HG03521 (cell line): ENCODE data around the gene LOX.

Experiments
- ATAC-seq: cut with Tn5 transposase; IDR thresholded peaks from one replicate; pipeline ENCODE4 v1.9.1; 2021; ENCODE audit warnings: mild to moderate bottlenecking, moderate library complexity; ENCODE audit not compliant: unreplicated experiment

The LOX gene

GRCh38 chr5:122056913-122057312 is 21.1 kb downstream of the LOX start:
- no peak for ATAC-seq

- no peak for ATAC-seq
Measured at GRCh38 chr5:122054266-122054665, 23.8 kb downstream of the LOX start.

- no peak for ATAC-seq
Measured at GRCh38 chr5:122053181-122054109, 24.6 kb downstream of the LOX start.

- ATAC-seq = no peak
Measured at GRCh38 chr5:122051569-122051968, 26.5 kb downstream of the LOX start.

- no peak for ATAC-seq
Measured at GRCh38 chr5:122050959-122051358, 27.1 kb downstream of the LOX start.

- no peak for ATAC-seq
Measured at GRCh38 chr5:122040636-122041302, 37.3 kb downstream of the LOX start.

- ATAC-seq = no peak
Measured at GRCh38 chr5:122036326-122036725, 41.7 kb downstream of the LOX start.

- ATAC-seq = no peak
Measured at GRCh38 chr5:122035913-122036312, 42.1 kb downstream of the LOX start.

GRCh38 chr5:122031836-122032235 is 46.2 kb downstream of the LOX start:
- ATAC-seq = no peak

- no peak for ATAC-seq
Measured at GRCh38 chr5:122030251-122030650, 47.8 kb downstream of the LOX start.

GRCh38 chr5:122029818-122030217 is 48.2 kb downstream of the LOX start:
- no peak for ATAC-seq

GRCh38 chr5:122022966-122023365 is 55.1 kb downstream of the LOX start:
- ATAC-seq = peak; percentile 58

- ATAC-seq = no peak
Measured at GRCh38 chr5:122019919-122020590, 58.0 kb downstream of the LOX start.

- ATAC-seq = no peak
Measured at GRCh38 chr5:122015471-122015870, 62.6 kb downstream of the LOX start.

GRCh38 chr5:122014236-122014935 is 63.7 kb downstream of the LOX start:
- ATAC-seq = no peak
